Subcutaneous abdominal adipose tissue (tissue), 5 donors: ENCODE data around the gene ZNF117.
"Not testable (repeated sequence)": the region's sequence is repeated elsewhere in the genome, so short reads cannot be mapped to it uniquely, and the experiment has no call there.

ENCODE experiments used
- H3K27ac ChIP-seq: one replicate; pipeline ENCODE4 v1.7.0; 2013; ENCODE audit warnings: low read depth, mild to moderate bottlenecking, inconsistent platforms, low read length, moderate library complexity
- H3K27me3 ChIP-seq, 5 donors: one replicate each; pipeline ENCODE4 v1.7.0; 2013; ENCODE audit warnings: low read length in 5 of 5, inconsistent platforms in 1 of 5; ENCODE audit not compliant: control insufficient read depth in 5 of 5, insufficient read depth in 4 of 5
- H3K36me3 ChIP-seq, 5 donors: one replicate each; pipeline ENCODE4 v1.7.0; 2013; ENCODE audit warnings: low read length in 5 of 5; ENCODE audit not compliant: control insufficient read depth in 5 of 5, insufficient read depth in 5 of 5
- H3K4me1 ChIP-seq, 5 donors: one replicate each; pipeline ENCODE4 v1.7.0; 2013; ENCODE audit warnings: low read length in 5 of 5, mild to moderate bottlenecking in 3 of 5, moderate library complexity in 1 of 5; ENCODE audit not compliant: control insufficient read depth in 5 of 5, insufficient read depth in 5 of 5
- H3K4me3 ChIP-seq, 5 donors: one replicate each; pipeline ENCODE4 v1.7.0; 2013; ENCODE audit warnings: low read length in 5 of 5, low read depth in 1 of 5
- H3K9ac ChIP-seq, 5 donors: one replicate each; pipeline ENCODE4 v1.7.0; 2013; ENCODE audit warnings: low read length in 5 of 5, mild to moderate bottlenecking in 4 of 5, moderate library complexity in 3 of 5
- H3K9me3 ChIP-seq, 5 donors: one replicate each; pipeline ENCODE4 v1.7.0; 2013; ENCODE audit warnings: low read length in 5 of 5; ENCODE audit not compliant: control insufficient read depth in 5 of 5
- donor health status: healthy.
- donor health status: healthy.
- donor health status: healthy.
- donor health status: healthy.
- donor health status: healthy.

ZNF117 gene

GRCh38 chr7:64928252-64929187, 62.3 kb downstream of the ZNF117 start:
- H3K9me3 ChIP-seq = peaks cover 0 to 14% (median 10%) of the 10 kb centered on the region in 5 donors
- H3K36me3 ChIP-seq = peaks cover 3 to 16% (median 8%) of the 10 kb centered on the region in 5 donors
- not testable (repeated sequence) for H3K4me1 ChIP-seq, H3K4me3 ChIP-seq, H3K9ac ChIP-seq, H3K27ac ChIP-seq, H3K27me3 ChIP-seq
